ENCODE results near the gene PSMG2.

PSMG2 gene

GRCh38 chr18:12702221-12703095 lies at the start of gene PSMG2, which contains the start of gene CEP76:
Gene PSMG2, plus strand, starts transcription at chr18:12703042. Its CDS starts 66 bp downstream, at chr18:12703108.
Gene CEP76, minus strand, starts transcription at chr18:12702723. Its CDS starts 175 bp downstream, at chr18:12702548.
- DNase-seq (ENCODE audit: low read depth) = peak; percentile 64
- no peak for TF ChIP-seq CTCF (IDR thresholded peaks at IDR 0.05; ENCODE audit: control insufficient read depth, extremely low read depth, insufficient read depth)
- H3K4me3 ChIP-seq (ENCODE audit: low read depth, low read length) = peak within 1 kb of the TSS; percentile 84

GRCh38 chr18:12654971-12655370 lies 47.9 kb upstream of the PSMG2 start:
- no peak for TF ChIP-seq CTCF (IDR thresholded peaks at IDR 0.05; ENCODE audit: control insufficient read depth, extremely low read depth, insufficient read depth)
- no peak overlapping the region for H3K4me3 ChIP-seq (ENCODE audit: low read depth, low read length)
- no peak for DNase-seq (ENCODE audit: low read depth)

GRCh38 chr18:12656605-12656937 lies 46.3 kb upstream of the PSMG2 start:
- no peak for DNase-seq (ENCODE audit: low read depth)
- TF ChIP-seq CTCF (IDR thresholded peaks at IDR 0.05; ENCODE audit: control insufficient read depth, extremely low read depth, insufficient read depth) = no peak
- H3K4me3 ChIP-seq (ENCODE audit: low read depth, low read length) = peak overlapping the region; percentile 71

- peak overlapping the region; percentile 71 for H3K4me3 ChIP-seq (ENCODE audit: low read depth, low read length)
- no peak for DNase-seq (ENCODE audit: low read depth)
- no peak for TF ChIP-seq CTCF (IDR thresholded peaks at IDR 0.05; ENCODE audit: control insufficient read depth, extremely low read depth, insufficient read depth)
These were observed 45.7 kb upstream of the PSMG2 start for GRCh38 chr18:12656938-12657683.

GRCh38 chr18:12657684-12658425 lies 45.0 kb upstream of the PSMG2 start, which contains the start of gene SPIRE1:
Gene SPIRE1, minus strand, starts transcription at chr18:12658107. Its CDS starts 241 bp downstream, at chr18:12657866.
- no peak for TF ChIP-seq CTCF (IDR thresholded peaks at IDR 0.05; ENCODE audit: control insufficient read depth, extremely low read depth, insufficient read depth)
- peak within 1 kb of the TSS; percentile 71 for H3K4me3 ChIP-seq (ENCODE audit: low read depth, low read length)
- DNase-seq (ENCODE audit: low read depth) = no peak

GRCh38 chr18:12658426-12659138 lies 44.3 kb upstream of the PSMG2 start:
- no peak for TF ChIP-seq CTCF (IDR thresholded peaks at IDR 0.05; ENCODE audit: control insufficient read depth, extremely low read depth, insufficient read depth)
- peak overlapping the region; percentile 71 for H3K4me3 ChIP-seq (ENCODE audit: low read depth, low read length)
- no peak for DNase-seq (ENCODE audit: low read depth)

Data from LNCaP clone FGC (cell line).